ENCODE data around the gene RPL14. TPM values are rescaled to one million over a fixed set of nuclear protein-coding genes. Genes with fewer than 3 reads are reported as not detected.
"Not testable (repeated sequence)": the region's sequence is repeated elsewhere in the genome, so short reads cannot be mapped to it uniquely, and the experiment has no call there.

The RPL14 gene
- total and polyA plus RNA-seq, 2 of the 13 experiments (the other 11 are each of a cell fraction or from before 2014, with no cell fraction given), result 502 to 1,291 TPM

DNA sequence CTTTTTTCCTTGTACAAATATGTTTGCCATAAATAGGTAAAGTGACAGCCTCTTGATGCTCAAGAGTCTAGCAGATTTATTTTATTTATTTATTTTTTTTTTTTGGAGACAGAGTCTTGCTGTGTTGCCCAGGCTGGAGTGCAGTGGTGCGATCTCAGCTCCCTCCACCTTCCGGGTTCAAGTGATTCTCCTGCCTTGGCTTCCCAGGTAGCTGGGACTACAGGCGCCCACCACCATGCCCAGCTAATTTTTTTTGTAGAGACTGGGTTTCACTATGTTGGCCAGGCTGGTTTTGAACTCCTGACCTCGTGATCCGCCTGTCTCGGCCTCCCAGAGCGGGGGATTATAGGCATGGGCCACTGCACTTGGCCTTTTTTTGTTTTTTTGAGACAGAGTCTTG is 5.7 kb downstream of the RPL14 start:
- H3K9me3 ChIP-seq (ENCODE audit: low read length); H3K9ac ChIP-seq (ENCODE audit: insufficient read depth, low read depth, low read length); H3K4me2 ChIP-seq (ENCODE audit: low read depth, low read length); CTCF ChIA-PET (ENCODE audit: low intra/inter-chr PET ratio, low total read pairs); H3K4me3 ChIP-seq (replicated peaks in 1 of 3; ENCODE audit: insufficient read depth in 1 of 3, low read depth in 2 of 3, low read length in 3 of 3); DNase-seq (ENCODE audit: low spot score); H3K27ac ChIP-seq (ENCODE audit: extremely low read length, insufficient read depth, low read length); intact Hi-C loops (cut with micrococcal nuclease; ENCODE audit: unreplicated experiment); H3K27me3 ChIP-seq (ENCODE audit: control insufficient read depth in 1 of 2, insufficient read depth in 2 of 2, low read length in 2 of 2); BruUV-seq (replicated peaks); FAIRE-seq; ATAC-seq; H2AFZ ChIP-seq (ENCODE audit: low read length); in situ Hi-C loops (cut with HindIII; ENCODE audit: extremely low pct_ligation_motif_present, low pct_unique_long_range_greater_than_20kb): not testable (repeated sequence)
- Histone ChIP-seq H3K36me3 (replicated peaks in 1 of 2; ENCODE audit: control insufficient read depth in 1 of 2, insufficient read depth in 2 of 2, low read length in 2 of 2) (peaks cover 8 to 36% of the 10 kb centered on the region in 2 experiments), H3K4me1 (ENCODE audit: insufficient read depth, low read length) (peaks cover 31% of the 10 kb centered on the region), H3K79me2 (ENCODE audit: insufficient read depth, low read length) (peaks cover 23% of the 10 kb centered on the region), H4K20me1 (ENCODE audit: insufficient read depth, low read length) (peaks cover 21% of the 10 kb centered on the region)
- 89% methylated on average over 7 of the region's 7 CpGs for WGBS (ENCODE audit: low lambda C conversion rate)
- POLR2A ChIA-PET, result interaction anchor here (3.6 kb wide), 1 partner anchor 43 kb away, joined by 14 read pairs; the partner anchor contains the start of gene ZNF620
- TF ChIP-seq ZNF121 (CRISPR knock-in tag; IDR thresholded peaks at IDR 0.05), result peak; percentile 57; the same call in 1 of the 2 replicates

DNA sequence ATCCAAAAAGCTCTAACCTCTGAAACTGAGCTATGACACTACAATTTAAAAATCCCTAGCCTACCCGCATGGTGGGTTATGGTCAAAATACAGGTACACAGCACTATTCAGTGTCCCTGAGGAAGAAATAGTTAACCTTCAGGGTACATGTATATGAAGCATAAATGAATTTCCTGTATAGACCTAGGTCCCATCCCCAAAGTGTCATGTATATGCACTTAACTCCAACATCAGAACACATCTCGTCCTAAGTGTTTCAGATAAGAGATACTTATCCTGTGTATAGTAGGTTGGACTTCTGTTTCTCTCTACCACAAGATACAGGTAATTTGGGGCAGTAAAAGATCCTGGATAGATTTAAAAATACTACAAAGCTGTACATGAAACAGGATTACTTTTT is 6.4 kb downstream of the RPL14 start:
- in situ Hi-C loops (cut with HindIII; ENCODE audit: extremely low pct_ligation_motif_present, low pct_unique_long_range_greater_than_20kb), result no loop called here
- CTCF ChIA-PET (ENCODE audit: low intra/inter-chr PET ratio, low total read pairs), result no interaction called here

More for the DNA sequence above, 6.4 kb downstream of the RPL14 start:
- whole genome bisulfite sequencing (ENCODE audit: low lambda C conversion rate), result 100% methylated on average over 2 of the region's 2 CpGs
- H3K4me2 ChIP-seq (ENCODE audit: low read depth, low read length), result no peak overlapping the region
- DNase-seq (ENCODE audit: low spot score) (no peak), ATAC-seq (no peak), FAIRE-seq (no peak)
- TF ChIP-seq MLLT10 (CRISPR knock-in tag; IDR thresholded peaks at IDR 0.05) (no peak), POLR2A (IDR thresholded peaks at IDR 0.05; ENCODE audit: insufficient read depth in 1 of 2, low read depth in 2 of 2, low read length in 2 of 2) (peak in 1 of 2 experiments; percentile 40; a peak in 2 of 4 replicates), POLR2AphosphoS5 (IDR thresholded peaks at IDR 0.05; ENCODE audit: low read depth, low read length) (peak; percentile 46; the same call in 1 of the 2 replicates), SSRP1 (CRISPR knock-in tag; IDR thresholded peaks at IDR 0.05) (peak; percentile 69; the same call in 1 of the 2 replicates)
- POLR2A ChIA-PET, result interaction anchor here (0.9 to 3.6 kb wide), 3 partner anchors 10 to 42 kb away, joined by 3 to 14 read pairs (median 4); partner anchors contain the start of genes ZNF619 and ZNF620
- H3K4me3 ChIP-seq (replicated peaks in 1 of 3; ENCODE audit: insufficient read depth in 1 of 3, low read depth in 2 of 3, low read length in 3 of 3), result no peak overlapping the region
- H3K27me3 ChIP-seq (ENCODE audit: control insufficient read depth in 1 of 2, insufficient read depth in 2 of 2, low read length in 2 of 2), result no peaks in the 10 kb centered on the region
- H2AFZ ChIP-seq (ENCODE audit: low read length), result no peak overlapping the region
- peaks cover 8 to 35% of the 10 kb centered on the region in 2 experiments for H3K36me3 ChIP-seq (replicated peaks in 1 of 2; ENCODE audit: control insufficient read depth in 1 of 2, insufficient read depth in 2 of 2, low read length in 2 of 2)
- peaks cover 34% of the 10 kb centered on the region for H3K4me1 ChIP-seq (ENCODE audit: insufficient read depth, low read length)
- H4K20me1 ChIP-seq (ENCODE audit: insufficient read depth, low read length), result peaks cover 17% of the 10 kb centered on the region
- H3K79me2 ChIP-seq (ENCODE audit: insufficient read depth, low read length), result peaks cover 15% of the 10 kb centered on the region
- intact Hi-C loops (cut with micrococcal nuclease; ENCODE audit: unreplicated experiment), result no loop called here
- no TSS peak for BruUV-seq (replicated peaks)
- no peaks in the 10 kb centered on the region for H3K9me3 ChIP-seq (ENCODE audit: low read length)
- no peak overlapping the region for H3K9ac ChIP-seq (ENCODE audit: insufficient read depth, low read depth, low read length)
- H3K27ac ChIP-seq (ENCODE audit: extremely low read length, insufficient read depth, low read length), result no peak overlapping the region
